NCI-H2081 (cell line): ENCODE measurements around the gene C19orf73.
A peak's percentile ranks its signal among the peaks of the same experiment; 100 is the strongest.
"Not testable (repeated sequence)": the region's sequence is repeated elsewhere in the genome, so short reads cannot be mapped to it uniquely, and the experiment has no call there.

ENCODE experiments used
- DNase-seq, 2 experiments: peaks; one replicate each; lab custom pipeline; 2025; lab: John Stamatoyannopoulos, UW

The C19orf73 gene

GRCh38 chr19:49121841-49122240, 2.9 kb upstream of the C19orf73 start:
- not testable (repeated sequence) for DNase-seq

- no peak for DNase-seq
Measured at GRCh38 chr19:49120868-49121267, 1.9 kb upstream of the C19orf73 start.

- DNase-seq, result no peak
Measured at GRCh38 chr19:49120325-49120683, 1.4 kb upstream of the C19orf73 start.

GRCh38 chr19:49119411-49120324, 725 bp upstream of the C19orf73 start, which contains the start of gene PPFIA3:
Gene PPFIA3 (plus strand): TSS chr19:49119544. CDS start chr19:49127874, 8,330 bp downstream.
- DNase-seq, result peak in 1 of 2 experiments; percentile 24

- no peak for DNase-seq
Measured at GRCh38 chr19:49117677-49118564, 1.0 kb downstream of the C19orf73 start.

GRCh38 chr19:49116544-49116943, 2.4 kb downstream of the C19orf73 start:
- no peak for DNase-seq

- DNase-seq, result no peak
Measured at GRCh38 chr19:49114630-49115363, 4.1 kb downstream of the C19orf73 start.

GRCh38 chr19:49113762-49114629, 4.9 kb downstream of the C19orf73 start, which contains the start of gene LIN7B:
Gene LIN7B (plus strand): TSS chr19:49114370. CDS start chr19:49114405, 35 bp downstream.
- peak; percentile 37 to 62 for DNase-seq

- no peak for DNase-seq
Measured at GRCh38 chr19:49111218-49111998, 7.5 kb downstream of the C19orf73 start.

GRCh38 chr19:49110567-49110966, 8.4 kb downstream of the C19orf73 start:
- no peak for DNase-seq

- DNase-seq, result no peak
Measured at GRCh38 chr19:49109569-49110233, 9.2 kb downstream of the C19orf73 start.

- no peak for DNase-seq
Measured at GRCh38 chr19:49109051-49109450, 9.9 kb downstream of the C19orf73 start.

GRCh38 chr19:49107625-49108459, 11.1 kb downstream of the C19orf73 start:
- DNase-seq, result no peak

- DNase-seq, result peak; percentile 13 to 21
Measured at GRCh38 chr19:49106648-49107135, 12.3 kb downstream of the C19orf73 start.

- DNase-seq, result no peak
Measured at GRCh38 chr19:49104229-49104864, 14.6 kb downstream of the C19orf73 start.

- DNase-seq, result no peak
Measured at GRCh38 chr19:49103331-49104085, 15.4 kb downstream of the C19orf73 start.

- no peak for DNase-seq
Measured at GRCh38 chr19:49102303-49102702, 16.6 kb downstream of the C19orf73 start.
